Middle frontal gyrus (tissue), 1 donor: ENCODE data around the gene GRK3.
"Not testable (repeated sequence)": the region's sequence is repeated elsewhere in the genome, so short reads cannot be mapped to it uniquely, and the experiment has no call there.

ENCODE experiments used
- DNase-seq: peaks from one replicate; pipeline ENCODE4 v3.0.0-alpha.2; 2015; ENCODE audit warnings: low spot score; ENCODE audit errors: extremely low spot score

The GRK3 gene

DNA sequence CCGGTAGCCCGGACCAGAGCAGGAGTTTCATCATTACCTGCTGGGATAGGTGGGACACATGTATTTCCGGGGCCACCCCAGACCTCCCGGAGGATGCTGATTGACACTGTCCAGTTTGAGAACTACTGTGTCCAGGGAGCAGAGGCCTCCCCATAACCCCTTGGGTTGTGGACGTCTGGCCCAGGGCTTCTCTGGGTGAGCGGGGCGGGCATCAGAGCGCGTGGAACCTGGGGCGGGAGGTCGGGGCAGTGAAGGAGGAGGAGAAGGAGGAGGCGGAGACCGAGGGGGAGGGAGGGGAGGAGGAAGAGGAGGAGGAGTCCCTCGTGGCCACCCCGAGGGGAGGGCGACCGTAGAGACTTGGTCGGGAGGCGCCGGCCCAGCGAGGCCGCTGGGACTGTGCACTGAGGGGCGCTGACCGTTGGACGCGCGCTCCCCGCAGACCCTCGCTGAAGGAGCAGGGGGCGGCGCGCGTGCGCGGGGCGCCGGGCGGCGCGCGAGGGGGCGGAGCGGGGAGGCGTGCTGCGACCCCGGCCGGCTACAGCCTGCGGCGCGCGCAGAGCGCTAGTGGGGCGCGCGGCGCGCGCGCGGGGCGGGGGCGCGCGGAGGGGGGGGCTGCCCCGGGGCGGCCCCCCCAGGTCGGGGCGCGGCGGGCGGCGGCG lies at the start of gene GRK3:
TSS of gene GRK3 (plus strand) at position 356 of the 659 bp plus-strand sequence. CDS start 366 bp downstream, outside the sequence.
- DNase-seq: no peak

DNA sequence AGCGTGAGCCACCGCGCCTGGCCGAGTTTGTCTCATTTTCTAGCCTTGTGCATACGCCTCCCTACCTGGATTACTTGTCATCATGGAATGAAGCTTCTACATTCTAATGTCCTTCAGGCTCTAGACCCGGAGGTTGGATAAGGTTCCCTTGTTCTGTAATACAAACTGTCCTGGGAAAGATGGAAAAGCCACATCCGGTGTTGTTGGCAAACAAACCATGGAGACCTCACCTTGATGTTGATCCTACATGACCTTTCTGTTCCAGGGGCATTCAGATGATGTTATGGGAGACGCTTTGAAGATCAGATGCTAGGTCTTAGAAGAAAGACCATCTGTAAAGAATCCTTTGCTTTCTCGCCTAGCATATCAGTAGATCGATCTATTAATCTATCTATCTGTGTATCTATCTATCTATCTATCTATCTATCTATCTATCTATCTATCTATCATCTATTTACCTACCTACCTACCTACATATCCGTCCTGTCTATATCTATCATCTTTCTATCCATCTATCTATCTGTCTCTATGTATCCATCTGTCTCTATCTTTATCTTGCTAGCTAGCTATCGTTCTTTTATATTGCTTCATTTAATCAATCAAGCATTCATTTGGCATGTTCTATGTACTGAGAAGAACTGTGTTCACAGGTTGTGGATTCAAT lies 46.3 kb upstream of the GRK3 start:
- DNase-seq: no peak

DNA sequence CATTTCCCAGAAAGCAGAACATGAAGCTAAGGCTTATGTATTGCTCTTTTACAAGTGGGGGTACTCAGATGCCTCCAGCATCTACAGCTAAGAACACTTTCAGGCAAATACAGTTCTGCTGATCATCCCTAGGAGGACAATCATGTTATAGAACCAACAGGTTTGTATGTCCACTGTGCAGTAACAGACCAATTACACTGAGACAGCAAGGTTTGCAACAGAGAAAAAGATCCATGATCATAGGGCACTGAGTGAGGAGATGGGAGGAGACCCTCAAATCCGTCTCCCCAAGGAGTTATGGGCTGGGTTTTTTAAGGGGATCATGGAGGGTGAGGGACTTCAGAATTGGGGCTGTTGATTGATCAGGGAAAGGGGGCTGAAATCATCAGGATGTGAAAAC lies 39.1 kb upstream of the GRK3 start:
- DNase-seq: no peak

DNA sequence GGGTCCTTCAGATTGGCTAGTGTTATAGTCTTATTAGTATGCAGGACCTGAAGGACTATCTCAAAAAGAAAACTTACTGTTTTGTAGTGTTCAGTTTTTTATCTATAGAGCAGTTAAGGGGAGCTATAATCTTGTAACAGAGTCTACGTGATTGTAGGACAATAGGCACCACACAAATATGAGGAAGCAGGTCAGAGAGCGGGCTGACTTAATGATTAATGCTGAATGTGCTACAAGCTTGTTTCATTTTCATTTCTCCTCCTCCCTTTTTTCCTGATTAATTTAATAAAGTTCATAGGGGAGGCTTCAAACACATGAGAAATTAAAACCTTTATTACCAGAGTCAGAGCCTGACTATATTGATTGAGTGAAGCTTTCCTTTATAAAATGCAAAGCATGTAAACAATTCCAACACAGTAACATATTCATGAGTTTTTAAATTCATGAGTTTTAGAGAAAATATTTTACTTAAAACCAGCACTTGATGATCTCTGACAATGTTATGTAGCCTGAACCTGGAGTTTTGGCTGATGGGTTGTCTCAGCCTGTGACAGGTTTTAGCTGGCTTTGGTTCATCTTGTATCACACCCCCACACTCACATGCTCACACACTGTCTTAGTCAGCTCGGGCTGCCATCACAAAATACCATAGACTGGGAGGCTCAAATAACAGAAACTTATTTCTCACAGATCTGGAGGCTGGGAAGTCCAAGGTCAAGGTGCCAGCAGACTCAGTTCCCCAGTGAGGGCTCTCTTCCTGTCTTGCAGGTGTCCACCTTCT lies 38.5 kb upstream of the GRK3 start:
- DNase-seq: not testable (repeated sequence)

DNA sequence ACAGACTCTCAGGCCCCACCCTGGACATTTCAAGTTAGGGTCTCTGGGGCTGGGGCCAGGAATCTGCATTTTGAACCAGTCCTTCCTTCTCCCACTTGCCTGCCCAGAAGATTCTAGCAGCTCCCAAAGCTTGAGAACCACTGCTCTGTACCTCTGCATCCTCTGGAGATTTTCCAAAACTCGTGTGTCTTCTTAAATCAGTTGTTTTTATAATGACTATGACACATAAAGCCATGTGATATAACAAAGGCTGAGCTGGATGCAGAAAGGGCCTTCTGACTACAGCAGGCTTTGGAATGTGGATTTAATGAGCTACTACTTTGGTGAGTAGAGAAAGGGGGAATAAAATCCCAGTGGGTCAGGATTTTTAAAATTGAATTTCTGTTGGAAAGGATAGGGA lies 37.5 kb upstream of the GRK3 start:
- not testable (repeated sequence) for DNase-seq

DNA sequence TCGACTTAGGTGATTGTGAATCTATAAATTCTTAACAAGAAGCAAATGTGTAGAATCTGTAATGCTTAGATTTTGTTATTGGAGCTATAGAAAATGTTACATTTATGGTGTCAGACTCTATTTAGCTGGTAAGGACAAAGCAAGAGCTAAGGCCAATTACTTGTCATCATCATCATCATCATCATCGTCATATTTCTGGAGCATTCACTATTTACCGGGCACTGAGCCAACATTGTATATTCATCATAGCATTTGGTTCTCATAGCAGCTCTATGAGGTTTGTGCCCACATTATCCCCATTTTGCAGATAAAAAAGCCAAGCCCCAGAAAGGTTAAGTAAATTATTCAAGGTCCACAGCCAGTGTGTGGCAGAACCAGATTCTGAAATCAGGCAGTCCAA lies 36.4 kb upstream of the GRK3 start:
- not testable (repeated sequence) for DNase-seq

- not testable (repeated sequence) for DNase-seq
Measured at GRCh38 chr22:25529059-25529458, 35.4 kb upstream of the GRK3 start.

DNA sequence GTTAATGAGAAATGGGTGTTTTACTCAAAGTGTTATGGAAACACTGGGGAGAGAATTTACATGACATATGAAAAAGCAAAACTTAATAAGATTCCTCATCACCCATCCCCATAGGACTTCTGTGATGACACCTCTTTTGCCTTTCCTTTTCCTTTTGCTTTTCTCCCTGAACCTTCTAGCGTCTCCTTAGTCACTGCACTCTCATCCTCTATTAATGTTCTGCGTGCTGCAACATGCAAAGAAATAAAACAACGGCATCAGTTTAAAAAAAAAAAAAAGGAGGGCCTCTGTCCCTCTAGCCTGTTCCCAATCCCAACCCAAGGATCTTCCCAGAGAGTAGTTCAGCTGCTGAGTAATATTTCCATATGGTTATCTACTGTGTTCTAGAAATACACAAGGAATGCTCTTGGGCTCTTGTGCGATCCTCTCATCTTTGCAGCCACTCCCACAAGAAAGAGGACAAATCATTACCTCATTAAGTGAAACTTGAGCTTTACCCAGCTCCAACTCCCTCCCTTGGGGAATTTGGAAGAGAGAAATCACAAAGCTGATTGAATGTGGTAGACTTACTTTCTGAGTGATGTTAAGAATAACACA lies 34.8 kb upstream of the GRK3 start:
- DNase-seq: not testable (repeated sequence)

GRCh38 chr22:25531677-25532076 lies 32.8 kb upstream of the GRK3 start:
- DNase-seq: not testable (repeated sequence)

- DNase-seq: no peak
Measured at GRCh38 chr22:25534724-25535123, 29.8 kb upstream of the GRK3 start.

DNA sequence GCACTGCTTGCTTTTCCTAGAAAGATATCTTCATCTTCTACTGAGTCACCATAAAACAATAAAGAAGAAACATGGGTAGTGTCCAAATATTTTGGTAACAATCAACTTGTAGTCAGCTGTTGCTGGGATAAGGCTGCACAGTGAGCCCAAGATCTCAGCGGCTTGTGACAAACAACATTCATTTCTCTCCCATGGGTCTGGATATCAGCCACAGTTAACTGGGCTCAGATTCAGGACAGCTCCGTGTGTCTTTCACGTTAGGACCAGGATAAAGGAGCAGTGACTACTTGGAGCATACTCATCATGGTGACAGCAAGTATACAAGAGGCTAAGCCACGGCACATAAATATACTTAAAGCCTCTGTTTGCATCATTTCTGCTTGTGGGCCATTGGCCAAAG lies 27.9 kb upstream of the GRK3 start:
- no peak for DNase-seq

DNA sequence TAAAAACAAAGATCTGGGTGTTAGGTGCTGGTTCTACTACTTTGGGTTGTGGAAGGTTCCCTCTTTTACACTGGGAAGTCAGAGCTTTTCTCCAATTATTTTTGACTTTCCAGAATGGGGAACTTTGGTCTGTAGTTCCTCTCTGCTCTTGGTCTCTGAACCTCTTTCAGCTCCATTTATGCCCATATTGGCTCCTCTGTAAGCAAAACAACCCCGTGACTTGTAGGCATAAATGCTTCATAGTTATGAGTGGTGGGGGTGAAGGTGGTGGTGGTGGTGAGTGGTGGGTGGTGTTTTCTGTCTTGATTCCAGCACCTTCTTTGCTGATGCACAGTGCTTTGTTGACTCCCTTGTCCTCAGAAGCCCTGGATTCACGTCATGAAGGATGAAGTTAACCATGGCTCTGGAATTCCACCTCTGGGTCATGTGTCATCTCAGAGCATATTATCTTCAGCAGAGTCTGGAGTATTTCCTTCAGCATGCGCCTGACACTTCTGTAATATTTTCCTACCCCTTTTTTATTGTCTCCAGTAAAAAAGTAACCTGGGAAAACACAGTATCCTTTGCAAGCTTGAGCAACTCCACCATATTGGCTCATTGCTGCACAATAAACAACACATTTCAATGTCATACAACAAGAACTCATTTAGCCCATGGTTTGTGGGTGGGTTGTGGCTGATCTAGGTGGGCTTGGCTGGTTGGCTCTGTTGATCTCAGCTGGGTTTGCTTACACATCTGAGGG lies 24.1 kb upstream of the GRK3 start:
- no peak for DNase-seq

DNA sequence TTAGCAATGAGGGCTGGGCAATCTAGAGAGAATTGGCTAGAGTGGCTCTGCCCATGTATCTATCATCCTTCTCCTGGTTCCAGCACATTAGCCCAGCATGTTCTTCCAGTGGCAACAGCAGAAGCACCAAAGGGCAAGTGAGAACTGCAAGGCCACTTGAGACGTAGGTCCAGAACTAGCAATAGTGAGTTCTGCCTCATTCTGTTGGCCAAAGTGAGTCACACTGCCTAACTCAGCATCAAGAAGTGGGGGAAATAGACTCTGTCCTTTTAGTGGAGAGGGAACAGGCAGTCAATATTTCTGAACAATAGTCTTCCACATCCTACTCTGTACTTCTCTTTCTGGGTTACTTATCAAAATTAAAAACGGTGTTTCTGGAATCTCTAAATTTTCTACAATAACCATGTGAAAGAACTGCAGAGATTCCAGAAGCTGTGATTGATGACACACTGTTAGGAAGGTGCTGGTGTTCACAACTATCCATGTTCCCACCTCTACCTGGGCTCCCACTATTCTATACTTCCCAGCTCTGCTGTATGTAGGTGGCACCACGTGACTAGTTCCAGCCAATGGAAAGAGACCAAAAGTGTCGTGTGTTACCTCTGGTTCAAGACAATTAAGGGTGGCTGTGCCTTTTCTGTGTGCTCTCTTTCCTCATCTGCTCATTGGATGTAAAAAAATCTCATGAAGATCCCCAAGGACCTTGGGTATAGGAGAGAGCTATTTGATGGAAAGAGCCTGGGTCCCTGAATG lies 23.4 kb upstream of the GRK3 start:
- DNase-seq: no peak

GRCh38 chr22:25542191-25542590 lies 22.3 kb upstream of the GRK3 start:
- no peak for DNase-seq

- no peak for DNase-seq
Measured at GRCh38 chr22:25542720-25543402, 21.6 kb upstream of the GRK3 start.

GRCh38 chr22:25545146-25545545 lies 19.3 kb upstream of the GRK3 start:
- DNase-seq: no peak

GRCh38 chr22:25545672-25546071 lies 18.8 kb upstream of the GRK3 start:
- DNase-seq: no peak

GRCh38 chr22:25546242-25546641 lies 18.2 kb upstream of the GRK3 start:
- no peak for DNase-seq

DNA sequence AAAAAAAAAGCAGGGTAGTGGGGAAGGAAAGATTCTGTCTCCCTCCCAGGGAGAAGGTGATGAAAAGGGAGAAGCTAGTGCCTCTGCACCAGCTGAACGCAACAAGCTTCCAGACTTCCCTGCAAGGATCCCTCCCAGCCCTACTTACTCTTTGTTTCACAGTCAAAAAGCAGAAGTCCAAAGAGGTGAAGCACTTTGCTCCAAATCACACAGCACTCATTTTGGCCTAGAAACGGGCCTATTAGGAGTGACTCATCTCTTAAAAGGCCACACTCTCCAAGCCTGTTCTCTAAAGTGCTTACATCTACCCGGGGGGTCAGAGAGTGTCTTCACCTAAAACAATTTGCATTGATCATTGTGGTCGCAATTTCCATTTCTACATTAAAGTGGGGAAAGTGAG lies 17.7 kb upstream of the GRK3 start:
- DNase-seq: no peak

- DNase-seq: no peak
Measured at GRCh38 chr22:25548866-25549464, 15.5 kb upstream of the GRK3 start.
